Stimulated activated CD8-positive, alpha-beta memory T cell treated with anti-CD3 and anti-CD28 coated beads, Interleukin-7, amount 100 ng/mL, for 48 hours (primary cell): ENCODE data around the gene DPYD.

Experiments
- DNase-seq, 2 donors: peaks; one replicate each; pipeline ENCODE4 v3.0.0-alpha.2; 2020; ENCODE audit warnings: low read depth in 1 of 2; ENCODE audit errors: extremely low read depth in 1 of 2

The DPYD gene

DNA sequence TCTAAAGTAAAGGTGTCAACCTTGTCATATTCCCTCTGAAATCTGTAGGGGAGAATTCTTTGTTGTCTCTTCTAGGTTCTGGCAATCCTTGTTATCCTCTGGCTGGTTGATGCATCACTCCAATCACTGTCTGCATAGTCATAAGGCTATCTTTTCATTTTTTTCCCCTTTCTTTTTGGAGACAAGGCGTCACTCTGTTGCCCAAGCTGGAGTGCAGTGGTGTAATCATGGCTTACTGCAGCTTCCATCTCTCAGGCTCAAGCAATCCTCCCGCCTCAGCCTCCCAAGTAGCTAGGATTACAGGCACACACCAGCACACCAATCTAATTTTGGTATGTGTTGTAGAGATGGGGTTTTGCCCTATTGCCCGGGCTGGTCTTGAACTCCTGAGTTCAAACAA, 12.9 kb downstream of the DPYD start:
- DNase-seq = no peak

DNA sequence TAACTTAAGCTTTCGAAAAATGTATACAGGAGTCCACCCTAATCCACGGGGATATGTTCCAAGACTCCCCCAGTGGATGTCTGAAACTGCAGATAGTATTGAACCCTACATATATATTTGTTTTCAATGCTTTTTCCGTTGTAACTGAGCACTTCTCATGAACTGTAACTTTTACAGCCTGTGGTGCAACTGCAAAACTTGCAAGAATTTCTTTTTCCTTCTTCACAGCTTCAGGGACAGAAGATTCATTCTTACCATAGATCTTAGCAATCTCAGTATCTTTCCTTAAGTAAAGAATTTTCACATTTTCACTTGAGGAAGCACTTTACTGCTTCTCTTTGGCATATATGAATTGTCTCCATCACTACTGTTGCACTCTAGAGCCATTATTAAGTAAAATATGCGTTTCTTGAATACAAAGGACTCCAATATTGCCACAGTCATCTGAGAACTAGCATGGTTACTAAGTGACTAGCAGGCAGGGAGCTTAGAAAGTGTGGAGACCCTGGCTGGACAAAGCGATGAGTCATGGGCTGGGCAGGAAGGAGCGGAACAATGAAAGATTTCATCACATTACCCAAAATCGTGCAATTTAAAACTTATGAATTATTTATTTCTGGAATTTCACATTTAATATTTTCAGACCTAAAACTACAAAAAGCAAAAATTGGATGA, 14.1 kb downstream of the DPYD start:
- no peak for DNase-seq

DNA sequence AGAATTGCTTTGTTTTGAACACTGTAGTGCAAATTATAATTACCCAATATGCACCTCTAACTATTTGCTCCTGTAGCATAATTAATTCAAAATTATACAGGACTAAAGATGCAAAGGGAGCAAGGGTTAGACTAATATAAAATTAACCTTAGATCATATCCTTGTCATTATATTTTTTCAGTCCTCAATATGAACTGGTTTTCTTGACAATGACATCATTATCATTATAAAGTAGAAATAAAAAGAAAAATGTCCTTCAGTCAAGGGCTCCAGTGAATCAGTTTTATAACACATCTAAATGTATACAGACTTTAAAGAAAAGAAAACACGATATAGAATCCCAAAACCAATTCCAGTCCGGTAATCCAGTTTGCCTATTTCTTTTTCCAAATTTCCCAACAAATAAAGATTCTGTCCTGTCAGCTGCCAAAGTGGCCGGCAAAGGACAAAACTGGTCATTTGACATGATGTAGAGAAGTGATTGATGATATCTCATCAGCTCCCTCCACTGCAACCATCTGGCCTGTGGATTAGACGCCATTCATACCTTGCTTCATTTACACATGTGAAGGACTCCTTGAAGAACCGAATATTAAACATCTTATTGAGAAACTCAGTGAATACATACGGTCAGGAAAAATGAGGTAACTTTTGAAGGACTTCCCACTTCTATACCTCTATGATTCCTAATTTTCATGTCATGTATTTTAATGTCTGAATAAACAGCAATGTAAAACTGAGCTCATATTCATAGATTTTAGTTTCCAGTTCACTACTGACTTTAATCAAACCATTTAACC, 15.5 kb downstream of the DPYD start:
- no peak for DNase-seq

- DNase-seq = no peak
Measured at GRCh38 chr1:97904534-97904933, 16.3 kb downstream of the DPYD start.

- no peak for DNase-seq
Measured at GRCh38 chr1:97903626-97904025, 17.2 kb downstream of the DPYD start.

- no peak for DNase-seq
Measured at GRCh38 chr1:97902067-97902466, 18.8 kb downstream of the DPYD start.

- DNase-seq = no peak
Measured at GRCh38 chr1:97901017-97901658, 19.7 kb downstream of the DPYD start.

- no peak for DNase-seq
Measured at GRCh38 chr1:97898948-97899347, 21.9 kb downstream of the DPYD start.

DNA sequence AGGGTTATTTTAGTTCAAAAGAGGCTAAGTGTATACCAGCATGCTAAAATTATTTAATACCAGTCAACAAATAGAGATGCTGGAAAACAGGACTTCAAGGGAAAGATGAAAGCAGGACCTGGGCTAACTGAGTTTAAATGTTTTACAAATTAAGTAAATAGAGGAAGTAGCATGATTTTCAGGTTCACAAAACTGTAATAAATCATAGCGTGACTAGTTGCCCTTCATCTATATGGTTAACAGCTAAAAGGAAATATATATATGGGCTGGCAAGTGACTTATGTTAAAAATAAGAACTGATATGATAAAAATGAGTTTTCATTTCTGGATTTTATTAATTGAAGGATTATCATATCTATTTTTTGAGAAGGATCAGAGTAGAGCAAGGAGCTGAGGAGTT, 25.6 kb downstream of the DPYD start:
- no peak for DNase-seq

DNA sequence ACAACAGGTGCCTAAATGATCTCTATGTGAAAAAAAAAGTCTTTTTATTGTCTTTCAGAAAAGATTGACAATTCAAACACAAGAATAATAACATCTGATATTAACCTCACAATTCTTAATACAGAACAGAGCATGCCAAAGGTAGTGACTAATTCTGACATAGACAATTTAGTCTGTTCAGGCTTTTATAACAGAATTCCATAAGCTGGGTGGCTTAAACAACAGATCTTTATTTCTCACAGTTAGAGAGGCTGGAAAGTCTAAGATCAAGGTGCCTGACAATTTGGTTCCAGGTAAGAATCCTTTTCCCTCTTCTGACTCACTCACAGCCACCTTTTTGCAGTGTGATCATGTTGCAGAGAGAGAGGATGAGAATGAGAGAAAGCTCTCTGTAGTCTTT, 27.0 kb downstream of the DPYD start:
- DNase-seq = no peak

DNA sequence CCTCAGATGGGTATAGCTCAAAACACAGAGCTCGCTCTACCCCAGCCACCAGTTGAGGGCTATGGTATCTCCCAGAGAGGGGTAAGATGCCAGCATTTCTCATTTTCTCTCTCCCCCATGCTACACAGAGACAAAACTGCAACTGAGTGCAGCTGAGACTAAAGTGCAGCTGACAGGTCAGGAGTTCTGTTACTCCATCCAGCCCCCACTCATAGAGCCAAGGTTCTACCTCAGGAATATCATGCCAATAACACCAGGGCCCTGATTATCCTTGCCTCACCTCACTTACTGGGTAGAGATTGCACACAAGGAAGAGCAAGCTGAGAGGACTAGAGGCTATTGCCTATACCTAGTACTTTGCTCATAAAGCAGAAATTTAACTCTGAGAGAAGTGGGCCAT, 34.6 kb downstream of the DPYD start:
- no peak for DNase-seq

DNA sequence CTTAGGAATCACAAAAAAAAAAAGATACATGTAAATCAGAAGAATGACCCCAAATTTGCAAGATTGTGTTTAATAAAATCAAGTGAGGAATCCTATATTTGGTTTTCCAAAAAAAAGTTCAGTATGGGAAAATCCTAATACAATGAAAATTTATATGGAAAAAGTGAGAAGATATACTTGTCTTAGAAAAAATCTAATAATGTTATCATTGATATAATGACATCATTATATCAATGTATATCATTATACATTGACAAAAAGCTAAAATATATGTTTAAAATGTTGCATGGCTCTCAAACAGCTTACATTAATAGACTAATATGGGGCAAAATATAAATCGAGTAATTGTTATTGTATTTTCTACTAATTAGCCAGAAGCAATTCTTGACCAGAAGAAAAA, 37.0 kb downstream of the DPYD start:
- no peak for DNase-seq

DNA sequence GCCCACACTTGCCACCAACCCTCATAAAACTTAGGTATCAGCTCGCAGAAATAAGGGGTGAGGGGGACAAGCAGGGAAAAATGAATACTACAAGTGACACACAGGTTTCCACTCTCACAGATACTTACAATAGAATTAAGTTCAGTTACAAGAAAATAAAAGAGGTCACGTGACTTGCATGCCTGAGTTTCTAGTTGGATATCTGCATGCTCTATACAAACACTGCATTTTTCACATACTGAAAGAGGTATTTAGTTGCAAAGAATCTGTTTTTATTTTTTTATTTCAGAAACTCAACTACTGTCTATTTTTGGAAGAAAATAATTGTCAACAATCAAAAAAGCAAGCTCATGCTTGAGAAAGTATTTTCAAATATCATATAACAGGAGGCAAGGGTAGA, 43.5 kb downstream of the DPYD start:
- DNase-seq = no peak

- DNase-seq = no peak
Measured at GRCh38 chr1:97875996-97876395, 44.8 kb downstream of the DPYD start.

GRCh38 chr1:97870589-97870988, 50.2 kb downstream of the DPYD start:
- no peak for DNase-seq

- DNase-seq = no peak
Measured at GRCh38 chr1:97869441-97869840, 51.4 kb downstream of the DPYD start.

DNA sequence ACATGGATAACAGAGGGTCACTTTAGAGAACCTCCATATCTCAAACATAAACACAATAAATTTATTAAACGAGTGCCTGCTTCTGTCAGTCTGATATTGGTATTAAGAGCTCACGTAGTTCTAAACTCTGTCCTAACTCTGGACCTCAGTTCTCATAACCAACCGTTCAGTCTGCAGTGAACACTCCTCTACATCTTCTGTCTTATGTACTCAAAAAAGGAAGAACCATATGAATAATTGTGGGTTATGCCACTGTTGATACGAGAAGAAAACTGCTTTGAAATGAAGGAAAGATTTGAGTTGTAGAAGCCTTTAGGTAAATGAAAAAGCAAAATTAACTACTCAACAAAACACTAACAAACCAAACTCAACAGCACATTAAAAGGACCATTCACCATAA, 53.7 kb downstream of the DPYD start:
- DNase-seq = no peak

GRCh38 chr1:97864615-97865014, 56.2 kb downstream of the DPYD start:
- no peak for DNase-seq

DNA sequence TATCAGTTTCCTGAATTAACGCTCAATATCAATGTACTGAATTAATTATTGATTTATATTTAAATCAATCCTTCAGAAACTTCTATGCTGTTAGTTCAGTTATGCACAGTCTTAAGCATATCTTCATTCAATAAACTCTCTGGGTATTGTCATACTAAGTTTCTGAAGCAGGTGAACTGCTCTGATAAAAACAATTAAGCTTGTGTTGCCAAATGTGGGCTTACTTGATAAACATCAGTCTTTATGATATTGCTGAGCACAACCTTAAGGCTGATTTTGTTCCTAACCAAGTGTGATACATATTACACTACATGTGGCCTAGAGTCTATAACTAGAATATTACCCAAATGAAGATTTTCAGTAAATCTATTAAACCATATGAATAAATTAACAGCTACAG, 67.6 kb downstream of the DPYD start:
- no peak for DNase-seq

- no peak for DNase-seq
Measured at GRCh38 chr1:97849345-97850340, 71.2 kb downstream of the DPYD start.

DNA sequence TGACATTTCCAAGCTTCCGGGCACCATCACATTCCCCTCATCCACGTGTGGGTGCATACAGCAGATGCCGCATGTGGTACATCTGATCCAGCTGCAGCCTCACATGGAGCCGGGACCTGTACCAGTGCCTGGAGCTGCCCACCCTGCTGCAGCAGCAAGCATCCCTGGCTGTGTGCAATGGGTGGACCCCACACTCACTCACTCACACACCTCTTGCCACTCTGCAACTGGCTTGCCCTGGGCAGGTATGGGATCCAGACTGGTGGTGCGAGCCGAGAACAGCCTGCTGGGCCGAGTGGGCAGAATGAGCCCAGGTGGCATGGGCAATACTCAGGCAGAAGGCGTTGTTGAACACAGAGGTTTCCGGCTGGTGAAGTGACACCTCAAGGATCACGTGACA, 75.0 kb downstream of the DPYD start:
- no peak for DNase-seq
